ENCODE results near the gene APOOL.

APOOL gene

DNA sequence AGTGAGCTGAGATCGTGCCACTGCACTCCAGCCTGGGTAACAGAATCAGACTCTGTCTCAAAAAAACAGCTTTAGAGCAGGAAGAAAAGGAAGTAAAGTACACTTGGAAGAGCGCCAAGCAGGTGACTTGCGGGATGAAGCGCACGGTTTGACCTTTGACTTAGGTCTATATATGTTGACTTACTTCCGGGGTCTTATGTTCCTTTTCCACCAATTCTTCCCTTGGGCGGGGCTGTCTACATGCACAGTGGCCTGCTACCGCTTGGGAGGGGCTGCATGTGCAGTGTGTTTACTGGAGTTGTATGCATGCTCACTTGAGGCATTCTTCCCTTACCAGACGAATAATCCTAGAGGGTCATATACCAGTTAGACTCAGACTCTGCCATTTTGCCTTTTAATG, 108.6 kb downstream of the APOOL start:
- Histone ChIP-seq H3K4me2 (ENCODE audit: low read length) (no peak overlapping the region), H2AK5ac (ENCODE audit: low read length) (no peak overlapping the region), H3K9ac (ENCODE audit: low read length) (no peak overlapping the region), H2BK12ac (ENCODE audit: low read length) (no peak overlapping the region), H3K4me1 (ENCODE audit: control insufficient read depth in 1 of 2, insufficient read depth in 2 of 2, low read length in 2 of 2) (no peaks in the 10 kb centered on the region), H3K27me3 (ENCODE audit: insufficient read depth, low read length) (no peaks in the 10 kb centered on the region), H3K4ac (ENCODE audit: low read depth, low read length) (no peak overlapping the region), H4K12ac (ENCODE audit: low read depth, low read length) (no peak overlapping the region), H3K79me1 (ENCODE audit: low read length) (no peaks in the 10 kb centered on the region), H3K4me3 (ENCODE audit: low read depth, low read length) (no peak overlapping the region), H3K79me2 (ENCODE audit: control insufficient read depth, insufficient read depth, low read length, poor library complexity) (no peaks in the 10 kb centered on the region), H2BK5ac (ENCODE audit: low read depth, low read length, poor library complexity) (no peak overlapping the region), H3K23ac (ENCODE audit: low read length) (no peak overlapping the region), H3K14ac (ENCODE audit: low read length) (no peak overlapping the region), H3K27ac (ENCODE audit: low read depth, low read length) (no peak overlapping the region), H3K18ac (ENCODE audit: low read length) (no peak overlapping the region), H2AFZ (ENCODE audit: insufficient read depth, low read length, poor library complexity) (no peak overlapping the region), H2BK120ac (ENCODE audit: insufficient read depth, low read length, poor library complexity) (no peak overlapping the region), H4K8ac (ENCODE audit: low read depth, low read length) (no peak overlapping the region), H3K36me3 (ENCODE audit: control insufficient read depth in 1 of 2, insufficient read depth in 2 of 2, low read length in 2 of 2) (no peaks in the 10 kb centered on the region), H3K9me3 (ENCODE audit: insufficient read depth, low read depth, low read length) (no peaks in the 10 kb centered on the region), H4K91ac (ENCODE audit: low read depth, low read length) (no peak overlapping the region)
- DNase-seq = no peak
- WGBS (ENCODE audit: extremely low coverage, insufficient coverage, insufficient read length) = no CpG with 5 or more reads among the region's 9 CpGs

DNA sequence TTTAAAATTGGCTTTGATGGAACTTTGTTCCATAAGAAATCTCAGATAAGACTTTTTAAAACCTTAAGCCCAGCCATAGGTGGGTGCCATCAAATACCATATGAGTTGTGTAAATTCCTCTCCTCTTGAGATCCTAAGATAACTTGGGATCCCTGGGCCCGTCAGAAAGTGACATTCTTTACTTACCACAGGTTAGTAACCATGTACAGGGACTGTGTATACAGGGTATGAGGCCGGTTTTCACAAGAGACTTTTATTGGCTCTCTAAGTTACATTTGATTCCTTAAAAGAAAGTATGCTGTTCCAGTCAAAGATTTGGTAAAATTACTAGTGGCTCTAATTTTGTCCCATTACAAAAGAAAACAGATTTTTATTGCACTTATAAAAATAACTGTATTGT, 110.1 kb downstream of the APOOL start:
- WGBS (ENCODE audit: extremely low coverage, insufficient coverage, insufficient read length) = no CpG with 5 or more reads among the region's 2 CpGs
- Histone ChIP-seq H4K8ac (ENCODE audit: low read depth, low read length) (no peak overlapping the region), H2BK12ac (ENCODE audit: low read length) (no peak overlapping the region), H3K27me3 (ENCODE audit: insufficient read depth, low read length) (no peaks in the 10 kb centered on the region), H3K14ac (ENCODE audit: low read length) (no peak overlapping the region), H3K4me1 (ENCODE audit: control insufficient read depth in 1 of 2, insufficient read depth in 2 of 2, low read length in 2 of 2) (no peaks in the 10 kb centered on the region), H3K79me2 (ENCODE audit: control insufficient read depth, insufficient read depth, low read length, poor library complexity) (no peaks in the 10 kb centered on the region), H3K4me3 (ENCODE audit: low read depth, low read length) (no peak overlapping the region), H3K4ac (ENCODE audit: low read depth, low read length) (no peak overlapping the region), H2BK5ac (ENCODE audit: low read depth, low read length, poor library complexity) (no peak overlapping the region), H3K27ac (ENCODE audit: low read depth, low read length) (no peak overlapping the region), H3K23ac (ENCODE audit: low read length) (no peak overlapping the region), H4K91ac (ENCODE audit: low read depth, low read length) (no peak overlapping the region), H2AFZ (ENCODE audit: insufficient read depth, low read length, poor library complexity) (no peak overlapping the region), H3K9me3 (ENCODE audit: insufficient read depth, low read depth, low read length) (no peaks in the 10 kb centered on the region), H3K4me2 (ENCODE audit: low read length) (no peak overlapping the region), H3K9ac (ENCODE audit: low read length) (no peak overlapping the region), H3K36me3 (ENCODE audit: control insufficient read depth in 1 of 2, insufficient read depth in 2 of 2, low read length in 2 of 2) (no peaks in the 10 kb centered on the region), H3K79me1 (ENCODE audit: low read length) (no peaks in the 10 kb centered on the region), H4K12ac (ENCODE audit: low read depth, low read length) (no peak overlapping the region), H2AK5ac (ENCODE audit: low read length) (no peak overlapping the region), H2BK120ac (ENCODE audit: insufficient read depth, low read length, poor library complexity) (no peak overlapping the region), H3K18ac (ENCODE audit: low read length) (no peak overlapping the region)
- peak in 1 of 2 donors; percentile 1 for DNase-seq

DNA sequence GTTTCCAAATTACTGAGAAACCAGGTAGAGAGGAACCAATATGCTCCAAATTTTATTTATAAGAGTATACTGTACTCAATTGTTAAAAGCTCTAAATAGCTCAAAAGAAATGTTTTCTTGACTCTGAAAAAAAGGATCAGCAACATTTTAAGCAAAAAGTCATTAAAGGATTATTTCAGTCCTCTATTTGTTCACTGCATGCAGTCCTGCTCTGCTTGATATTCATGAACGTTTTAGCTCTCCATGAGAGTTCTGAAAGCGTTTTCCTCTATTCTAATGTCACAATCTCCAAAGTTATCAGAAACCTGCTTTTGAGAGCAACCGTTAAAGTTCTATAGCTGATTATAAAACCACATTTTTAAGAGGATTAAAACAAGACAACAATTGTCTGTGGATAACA, 110.5 kb downstream of the APOOL start:
- H2BK120ac ChIP-seq (ENCODE audit: insufficient read depth, low read length, poor library complexity) = no peak overlapping the region
- no peak overlapping the region for H2AFZ ChIP-seq (ENCODE audit: insufficient read depth, low read length, poor library complexity)
- no peak overlapping the region for H2AK5ac ChIP-seq (ENCODE audit: low read length)
- no peaks in the 10 kb centered on the region for H3K9me3 ChIP-seq (ENCODE audit: insufficient read depth, low read depth, low read length)
- no peak overlapping the region for H3K27ac ChIP-seq (ENCODE audit: low read depth, low read length)
- no peaks in the 10 kb centered on the region for H3K4me1 ChIP-seq (ENCODE audit: control insufficient read depth in 1 of 2, insufficient read depth in 2 of 2, low read length in 2 of 2)
- no CpG with 5 or more reads among the region's 3 CpGs for WGBS (ENCODE audit: extremely low coverage, insufficient coverage, insufficient read length)
- H3K4ac ChIP-seq (ENCODE audit: low read depth, low read length) = no peak overlapping the region
- H2BK5ac ChIP-seq (ENCODE audit: low read depth, low read length, poor library complexity) = no peak overlapping the region
- H4K8ac ChIP-seq (ENCODE audit: low read depth, low read length) = no peak overlapping the region
- no peak overlapping the region for H3K18ac ChIP-seq (ENCODE audit: low read length)
- H3K23ac ChIP-seq (ENCODE audit: low read length) = no peak overlapping the region
- H3K36me3 ChIP-seq (ENCODE audit: control insufficient read depth in 1 of 2, insufficient read depth in 2 of 2, low read length in 2 of 2) = no peaks in the 10 kb centered on the region
- no peaks in the 10 kb centered on the region for H3K79me2 ChIP-seq (ENCODE audit: control insufficient read depth, insufficient read depth, low read length, poor library complexity)
- H3K4me2 ChIP-seq (ENCODE audit: low read length) = no peak overlapping the region
- no peaks in the 10 kb centered on the region for H3K79me1 ChIP-seq (ENCODE audit: low read length)
- no peaks in the 10 kb centered on the region for H3K27me3 ChIP-seq (ENCODE audit: insufficient read depth, low read length)
- H3K9ac ChIP-seq (ENCODE audit: low read length) = no peak overlapping the region
- no peak overlapping the region for H4K12ac ChIP-seq (ENCODE audit: low read depth, low read length)
- H3K4me3 ChIP-seq (ENCODE audit: low read depth, low read length) = no peak overlapping the region
- no peak overlapping the region for H3K14ac ChIP-seq (ENCODE audit: low read length)
- no peak for DNase-seq
- no peak overlapping the region for H4K91ac ChIP-seq (ENCODE audit: low read depth, low read length)
- no peak overlapping the region for H2BK12ac ChIP-seq (ENCODE audit: low read length)

DNA sequence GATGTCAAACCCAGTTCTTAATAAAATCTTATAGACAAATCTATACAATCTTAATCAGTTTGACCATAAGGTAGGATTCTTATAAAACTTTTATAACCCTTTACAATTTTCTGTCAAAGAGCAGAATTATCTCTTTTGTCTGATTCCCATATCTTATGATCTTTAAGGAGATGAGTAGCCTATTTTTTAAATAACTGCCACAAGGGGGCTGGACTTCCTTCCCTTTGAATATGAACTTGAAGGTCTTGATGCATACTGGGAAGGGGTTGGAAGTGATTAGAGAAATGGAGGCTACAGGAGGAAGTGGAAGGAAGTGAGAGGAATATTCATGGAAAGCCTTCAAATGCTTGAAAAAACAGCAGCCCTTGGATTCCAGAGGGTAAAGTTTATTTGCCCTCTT, 111.1 kb downstream of the APOOL start:
- Histone ChIP-seq H3K4me1 (ENCODE audit: control insufficient read depth in 1 of 2, insufficient read depth in 2 of 2, low read length in 2 of 2) (no peaks in the 10 kb centered on the region), H2AFZ (ENCODE audit: insufficient read depth, low read length, poor library complexity) (no peak overlapping the region), H3K23ac (ENCODE audit: low read length) (no peak overlapping the region), H4K8ac (ENCODE audit: low read depth, low read length) (no peak overlapping the region), H3K4me3 (ENCODE audit: low read depth, low read length) (no peak overlapping the region), H3K9me3 (ENCODE audit: insufficient read depth, low read depth, low read length) (no peaks in the 10 kb centered on the region), H2BK12ac (ENCODE audit: low read length) (no peak overlapping the region), H3K27ac (ENCODE audit: low read depth, low read length) (no peak overlapping the region), H3K9ac (ENCODE audit: low read length) (no peak overlapping the region), H4K12ac (ENCODE audit: low read depth, low read length) (no peak overlapping the region), H2BK120ac (ENCODE audit: insufficient read depth, low read length, poor library complexity) (no peak overlapping the region), H4K91ac (ENCODE audit: low read depth, low read length) (no peak overlapping the region), H3K18ac (ENCODE audit: low read length) (no peak overlapping the region), H3K14ac (ENCODE audit: low read length) (no peak overlapping the region), H2BK5ac (ENCODE audit: low read depth, low read length, poor library complexity) (no peak overlapping the region), H2AK5ac (ENCODE audit: low read length) (no peak overlapping the region), H3K79me2 (ENCODE audit: control insufficient read depth, insufficient read depth, low read length, poor library complexity) (no peaks in the 10 kb centered on the region), H3K4ac (ENCODE audit: low read depth, low read length) (no peak overlapping the region), H3K27me3 (ENCODE audit: insufficient read depth, low read length) (no peaks in the 10 kb centered on the region), H3K36me3 (ENCODE audit: control insufficient read depth in 1 of 2, insufficient read depth in 2 of 2, low read length in 2 of 2) (no peaks in the 10 kb centered on the region), H3K4me2 (ENCODE audit: low read length) (no peak overlapping the region), H3K79me1 (ENCODE audit: low read length) (no peaks in the 10 kb centered on the region)
- DNase-seq = peak in 1 of 2 donors; percentile 7

DNA sequence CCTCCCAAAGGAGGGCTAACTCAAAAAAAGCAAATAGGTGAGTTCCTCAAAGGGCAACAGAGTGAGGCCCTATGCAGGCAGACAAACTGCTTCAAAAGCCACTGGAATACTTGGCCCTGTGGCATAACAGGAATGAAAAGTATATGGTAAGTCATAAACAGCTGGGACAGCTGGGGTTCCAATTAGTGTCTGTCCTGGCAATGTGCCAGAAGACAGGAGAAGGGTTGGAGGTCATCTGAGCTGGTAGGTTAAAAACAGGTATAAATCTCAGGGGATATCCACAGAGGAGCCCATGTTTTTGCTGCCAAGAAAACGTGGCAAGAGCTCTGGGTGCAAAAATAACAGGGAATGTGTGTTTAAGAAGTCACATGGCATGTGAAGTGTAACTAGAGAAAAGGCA, 111.6 kb downstream of the APOOL start:
- H4K8ac ChIP-seq (ENCODE audit: low read depth, low read length) = no peak overlapping the region
- no peak overlapping the region for H2BK120ac ChIP-seq (ENCODE audit: insufficient read depth, low read length, poor library complexity)
- H4K91ac ChIP-seq (ENCODE audit: low read depth, low read length) = no peak overlapping the region
- H3K9ac ChIP-seq (ENCODE audit: low read length) = no peak overlapping the region
- H4K12ac ChIP-seq (ENCODE audit: low read depth, low read length) = no peak overlapping the region
- WGBS (ENCODE audit: extremely low coverage, insufficient coverage, insufficient read length) = no CpG with 5 or more reads among the region's 1 CpG
- H3K4me2 ChIP-seq (ENCODE audit: low read length) = no peak overlapping the region
- no peak overlapping the region for H2BK5ac ChIP-seq (ENCODE audit: low read depth, low read length, poor library complexity)
- H2AK5ac ChIP-seq (ENCODE audit: low read length) = no peak overlapping the region
- no peaks in the 10 kb centered on the region for H3K4me1 ChIP-seq (ENCODE audit: control insufficient read depth in 1 of 2, insufficient read depth in 2 of 2, low read length in 2 of 2)
- no peaks in the 10 kb centered on the region for H3K27me3 ChIP-seq (ENCODE audit: insufficient read depth, low read length)
- H3K14ac ChIP-seq (ENCODE audit: low read length) = no peak overlapping the region
- no peak overlapping the region for H3K18ac ChIP-seq (ENCODE audit: low read length)
- no peak overlapping the region for H3K4me3 ChIP-seq (ENCODE audit: low read depth, low read length)
- H3K9me3 ChIP-seq (ENCODE audit: insufficient read depth, low read depth, low read length) = no peaks in the 10 kb centered on the region
- H3K36me3 ChIP-seq (ENCODE audit: control insufficient read depth in 1 of 2, insufficient read depth in 2 of 2, low read length in 2 of 2) = no peaks in the 10 kb centered on the region
- no peak overlapping the region for H2BK12ac ChIP-seq (ENCODE audit: low read length)
- no peak overlapping the region for H3K4ac ChIP-seq (ENCODE audit: low read depth, low read length)
- no peak overlapping the region for H3K23ac ChIP-seq (ENCODE audit: low read length)
- DNase-seq = no peak
- H3K27ac ChIP-seq (ENCODE audit: low read depth, low read length) = no peak overlapping the region
- no peaks in the 10 kb centered on the region for H3K79me2 ChIP-seq (ENCODE audit: control insufficient read depth, insufficient read depth, low read length, poor library complexity)
- H2AFZ ChIP-seq (ENCODE audit: insufficient read depth, low read length, poor library complexity) = no peak overlapping the region
- no peaks in the 10 kb centered on the region for H3K79me1 ChIP-seq (ENCODE audit: low read length)

Measured in trophoblast cell (in vitro differentiated cells and primary cell).